ENCODE data around the gene ODC1.
"Not testable (repeated sequence)": the region's sequence is repeated elsewhere in the genome, so short reads cannot be mapped to it uniquely, and the experiment has no call there.

ODC1 gene

DNA sequence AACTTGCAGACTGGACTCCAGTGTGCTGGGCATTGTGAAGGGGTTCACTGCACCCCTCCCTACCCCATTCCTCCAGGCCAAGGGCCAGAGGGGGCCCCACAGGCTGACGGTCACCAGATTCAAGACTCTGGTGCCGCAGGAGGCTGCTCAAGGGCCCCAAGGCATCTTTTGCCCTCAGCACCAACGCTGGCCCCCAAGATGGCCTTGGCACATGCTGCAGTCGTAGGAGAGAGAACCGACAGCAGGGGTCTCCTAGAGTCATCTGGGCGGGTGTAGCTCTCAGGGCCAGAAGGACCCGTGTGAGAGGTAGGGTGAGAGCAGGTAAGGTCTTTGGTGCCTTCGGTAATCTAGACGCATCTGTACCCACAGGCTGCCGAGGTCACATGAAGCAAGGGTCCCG lies 18.7 kb upstream of the ODC1 start:
- Histone ChIP-seq H3K9me3 (ENCODE audit: control insufficient read depth, insufficient read depth, low read depth, low read length) (no peaks in the 10 kb centered on the region), H3K27me3 (ENCODE audit: control insufficient read depth, insufficient read depth, low read length) (no peaks in the 10 kb centered on the region), H3K36me3 (ENCODE audit: control insufficient read depth, insufficient read depth, low read length) (no peaks in the 10 kb centered on the region), H3K27ac (ENCODE audit: low read depth, low read length) (no peak overlapping the region), H3K9ac (ENCODE audit: low read length) (no peak overlapping the region), H3K4me3 (ENCODE audit: low read depth, low read length) (no peak overlapping the region), H3K4me1 (ENCODE audit: control insufficient read depth, insufficient read depth, low read length) (peaks cover 6% of the 10 kb centered on the region)

GRCh38 chr2:10465910-10466309 lies 17.8 kb upstream of the ODC1 start:
- no peak overlapping the region for H3K27ac ChIP-seq (ENCODE audit: low read depth, low read length)
- H3K27me3 ChIP-seq (ENCODE audit: control insufficient read depth, insufficient read depth, low read length) = no peaks in the 10 kb centered on the region
- H3K4me1 ChIP-seq (ENCODE audit: control insufficient read depth, insufficient read depth, low read length) = peaks cover 6% of the 10 kb centered on the region

GRCh38 chr2:10462178-10463083 lies 14.3 kb upstream of the ODC1 start:
- no peaks in the 10 kb centered on the region for H3K27me3 ChIP-seq (ENCODE audit: control insufficient read depth, insufficient read depth, low read length)
- H3K9me3 ChIP-seq (ENCODE audit: control insufficient read depth, insufficient read depth, low read depth, low read length) = no peaks in the 10 kb centered on the region
- H3K4me1 ChIP-seq (ENCODE audit: control insufficient read depth, insufficient read depth, low read length) = no peaks in the 10 kb centered on the region
- no peaks in the 10 kb centered on the region for H3K36me3 ChIP-seq (ENCODE audit: control insufficient read depth, insufficient read depth, low read length)
- H3K27ac ChIP-seq (ENCODE audit: low read depth, low read length) = no peak overlapping the region
- H3K9ac ChIP-seq (ENCODE audit: low read length) = no peak overlapping the region
- no peak overlapping the region for H3K4me3 ChIP-seq (ENCODE audit: low read depth, low read length)

More at GRCh38 chr2:10465910-10466309, 17.8 kb upstream of the ODC1 start:
- H3K9me3 ChIP-seq (ENCODE audit: control insufficient read depth, insufficient read depth, low read depth, low read length) = no peaks in the 10 kb centered on the region
- no peak overlapping the region for H3K4me3 ChIP-seq (ENCODE audit: low read depth, low read length)
- no peak overlapping the region for H3K9ac ChIP-seq (ENCODE audit: low read length)
- H3K36me3 ChIP-seq (ENCODE audit: control insufficient read depth, insufficient read depth, low read length) = no peaks in the 10 kb centered on the region

- H3K36me3 ChIP-seq (ENCODE audit: control insufficient read depth, insufficient read depth, low read length) = no peaks in the 10 kb centered on the region
- H3K27ac ChIP-seq (ENCODE audit: low read depth, low read length) = no peak overlapping the region
- H3K27me3 ChIP-seq (ENCODE audit: control insufficient read depth, insufficient read depth, low read length) = no peaks in the 10 kb centered on the region
- no peaks in the 10 kb centered on the region for H3K4me1 ChIP-seq (ENCODE audit: control insufficient read depth, insufficient read depth, low read length)
- no peak overlapping the region for H3K4me3 ChIP-seq (ENCODE audit: low read depth, low read length)
- no peaks in the 10 kb centered on the region for H3K9me3 ChIP-seq (ENCODE audit: control insufficient read depth, insufficient read depth, low read depth, low read length)
- no peak overlapping the region for H3K9ac ChIP-seq (ENCODE audit: low read length)
These were observed 12.3 kb upstream of the ODC1 start for GRCh38 chr2:10460366-10460796.

DNA sequence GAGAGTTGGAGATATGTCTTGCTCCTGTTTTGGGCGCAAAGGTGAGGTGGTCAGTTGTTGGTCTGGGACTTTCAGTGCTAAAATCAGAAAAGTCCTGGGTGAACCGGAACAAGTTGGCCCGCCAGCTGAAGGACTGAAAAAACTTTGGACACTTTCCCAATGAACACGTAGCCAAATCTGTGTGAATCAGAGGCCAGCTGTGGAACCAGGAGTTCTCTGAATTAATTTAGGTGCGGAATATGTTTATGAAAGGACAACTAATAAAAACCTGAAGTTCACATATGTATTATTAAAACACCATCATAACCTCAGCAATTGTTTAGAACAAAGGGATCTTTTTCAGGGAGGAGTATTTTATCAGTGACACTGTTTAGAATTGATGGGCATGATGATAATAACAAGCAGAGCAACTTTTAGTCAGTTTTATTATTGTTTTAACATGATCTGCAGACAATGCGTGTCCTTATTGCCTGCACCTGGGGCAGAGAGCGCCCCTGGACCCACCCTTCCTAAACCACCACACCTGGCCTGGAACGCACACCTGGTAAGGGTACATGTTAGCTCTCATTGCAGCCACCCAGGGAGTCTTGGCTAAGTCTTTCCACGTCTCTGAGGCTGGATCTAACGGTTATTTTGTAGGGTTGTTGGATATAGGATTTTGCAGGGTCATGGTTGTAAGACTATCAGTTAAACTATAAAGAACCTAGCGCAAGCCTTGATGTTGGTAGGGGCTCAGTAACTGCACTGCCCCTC lies 9.9 kb upstream of the ODC1 start:
- Histone ChIP-seq H3K36me3 (ENCODE audit: control insufficient read depth, insufficient read depth, low read length) (no peaks in the 10 kb centered on the region), H3K9ac (ENCODE audit: low read length) (no peak overlapping the region), H3K27ac (ENCODE audit: low read depth, low read length) (no peak overlapping the region), H3K27me3 (ENCODE audit: control insufficient read depth, insufficient read depth, low read length) (no peaks in the 10 kb centered on the region), H3K9me3 (ENCODE audit: control insufficient read depth, insufficient read depth, low read depth, low read length) (no peaks in the 10 kb centered on the region), H3K4me1 (ENCODE audit: control insufficient read depth, insufficient read depth, low read length) (no peaks in the 10 kb centered on the region), H3K4me3 (ENCODE audit: low read depth, low read length) (no peak overlapping the region)

DNA sequence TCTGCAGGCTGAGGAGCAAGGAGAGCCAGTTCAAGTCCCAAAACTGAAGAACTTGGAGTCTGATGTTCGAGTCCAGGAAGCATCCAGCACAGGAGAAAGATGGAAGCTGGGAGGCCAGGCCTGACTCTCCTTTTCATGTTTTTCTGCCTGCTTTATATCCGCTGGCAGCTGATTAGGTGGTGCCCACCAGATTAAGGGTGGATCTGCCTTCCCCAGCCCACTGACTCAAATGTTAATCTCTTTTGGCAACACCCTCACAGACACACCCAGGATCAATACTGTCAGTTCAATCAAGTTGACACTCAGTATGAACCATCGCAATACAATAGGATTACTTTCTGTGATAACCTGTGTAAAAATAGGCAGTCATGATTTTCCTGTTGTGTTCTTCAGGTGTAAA lies 9.1 kb upstream of the ODC1 start:
- H3K27ac ChIP-seq (ENCODE audit: low read depth, low read length); H3K27me3 ChIP-seq (ENCODE audit: control insufficient read depth, insufficient read depth, low read length); H3K9me3 ChIP-seq (ENCODE audit: control insufficient read depth, insufficient read depth, low read depth, low read length); H3K4me3 ChIP-seq (ENCODE audit: low read depth, low read length); H3K4me1 ChIP-seq (ENCODE audit: control insufficient read depth, insufficient read depth, low read length); H3K36me3 ChIP-seq (ENCODE audit: control insufficient read depth, insufficient read depth, low read length); H3K9ac ChIP-seq (ENCODE audit: low read length): not testable (repeated sequence)

- Histone ChIP-seq H3K27ac (ENCODE audit: low read depth, low read length) (no peak overlapping the region), H3K4me3 (ENCODE audit: low read depth, low read length) (no peak overlapping the region), H3K9ac (ENCODE audit: low read length) (no peak overlapping the region)
These were observed 6.4 kb upstream of the ODC1 start for GRCh38 chr2:10454505-10454904.

DNA sequence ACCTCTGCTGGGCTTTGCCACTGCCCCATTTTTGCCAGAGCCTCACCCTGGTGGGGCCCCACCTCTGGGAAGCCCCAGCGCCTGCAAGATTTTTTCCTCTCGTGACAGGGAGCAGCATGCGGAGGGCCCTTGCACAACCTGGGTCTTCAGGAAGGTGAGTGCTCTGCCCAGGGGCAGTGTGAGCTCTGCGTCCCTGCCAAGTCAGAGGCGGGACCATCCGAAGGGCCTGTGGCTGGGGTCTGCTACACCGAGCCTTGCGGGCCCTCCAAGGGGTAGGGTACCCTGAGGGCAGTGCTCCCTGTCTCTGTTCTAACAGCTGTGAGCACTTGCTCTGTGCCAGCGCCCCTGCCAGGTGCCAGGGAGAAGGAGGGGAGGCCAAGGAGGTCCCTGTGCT lies 5.8 kb upstream of the ODC1 start:
- no peak overlapping the region for H3K27ac ChIP-seq (ENCODE audit: low read depth, low read length)
- no peak overlapping the region for H3K9ac ChIP-seq (ENCODE audit: low read length)
- H3K4me3 ChIP-seq (ENCODE audit: low read depth, low read length) = no peak overlapping the region
- H3K27me3 ChIP-seq (ENCODE audit: control insufficient read depth, insufficient read depth, low read length) = 0 out of 2 replicates have a peak, but pooled peaks cover 8% of the 10 kb centered on the region
- peaks cover 11% of the 10 kb centered on the region for H3K4me1 ChIP-seq (ENCODE audit: control insufficient read depth, insufficient read depth, low read length)
- H3K36me3 ChIP-seq (ENCODE audit: control insufficient read depth, insufficient read depth, low read length) = no peaks in the 10 kb centered on the region
- H3K9me3 ChIP-seq (ENCODE audit: control insufficient read depth, insufficient read depth, low read depth, low read length) = no peaks in the 10 kb centered on the region

More at GRCh38 chr2:10454505-10454904, 6.4 kb upstream of the ODC1 start:
- Histone ChIP-seq H3K9me3 (ENCODE audit: control insufficient read depth, insufficient read depth, low read depth, low read length) (no peaks in the 10 kb centered on the region), H3K27me3 (ENCODE audit: control insufficient read depth, insufficient read depth, low read length) (0 out of 2 replicates have a peak, but pooled peaks cover 5% of the 10 kb centered on the region), H3K36me3 (ENCODE audit: control insufficient read depth, insufficient read depth, low read length) (no peaks in the 10 kb centered on the region), H3K4me1 (ENCODE audit: control insufficient read depth, insufficient read depth, low read length) (peaks cover 11% of the 10 kb centered on the region)

DNA sequence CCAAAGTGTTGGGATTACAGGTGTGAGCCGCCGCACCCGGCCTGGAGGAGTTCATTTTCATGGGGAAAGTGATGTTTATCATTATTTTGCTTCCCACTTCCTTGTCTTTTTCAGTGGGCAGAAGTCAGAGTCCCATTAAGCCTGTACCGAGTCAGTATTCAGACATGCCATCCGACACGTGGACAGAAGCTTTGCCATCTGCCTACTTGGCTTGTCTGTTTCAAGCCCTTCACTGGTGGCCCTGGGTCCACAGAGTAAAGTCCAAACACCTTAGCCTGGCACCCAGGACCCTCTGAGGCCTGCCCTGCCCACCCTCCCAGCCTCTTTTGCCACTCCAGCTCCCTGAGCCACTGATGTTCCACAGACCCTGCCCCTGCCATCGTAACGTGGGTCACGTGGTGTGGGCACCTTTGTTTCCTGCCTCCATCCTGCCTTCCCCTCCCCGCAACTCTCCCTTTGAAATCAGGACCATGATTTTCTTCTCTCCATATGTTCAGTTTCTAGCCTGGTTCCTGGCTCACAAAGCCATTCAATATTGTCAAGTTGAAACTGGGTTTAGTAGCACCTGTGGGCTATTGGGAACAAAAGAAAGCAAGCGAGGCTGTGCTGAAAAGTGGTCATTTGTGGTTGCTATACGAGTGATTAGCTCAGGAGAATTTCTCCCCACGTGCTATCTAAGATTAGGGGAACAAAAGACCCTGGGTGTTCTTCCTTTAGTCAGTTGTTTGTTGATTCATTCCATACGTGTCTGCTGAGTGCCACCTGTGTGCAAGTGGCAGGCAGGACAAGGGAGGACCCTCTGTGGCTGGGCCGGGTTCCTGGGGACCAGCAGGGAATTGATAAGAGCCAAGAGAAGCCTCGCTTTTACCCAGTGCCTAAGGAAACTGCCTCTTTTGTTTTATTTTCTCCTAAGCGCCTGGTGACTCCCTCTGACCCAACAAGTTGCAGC lies 5.1 kb upstream of the ODC1 start:
- no peaks in the 10 kb centered on the region for H3K9me3 ChIP-seq (ENCODE audit: control insufficient read depth, insufficient read depth, low read depth, low read length)
- H3K4me1 ChIP-seq (ENCODE audit: control insufficient read depth, insufficient read depth, low read length) = peaks cover 14% of the 10 kb centered on the region
- no peaks in the 10 kb centered on the region for H3K36me3 ChIP-seq (ENCODE audit: control insufficient read depth, insufficient read depth, low read length)
- H3K27ac ChIP-seq (ENCODE audit: low read depth, low read length) = no peak overlapping the region
- H3K4me3 ChIP-seq (ENCODE audit: low read depth, low read length) = no peak overlapping the region
- 0 out of 2 replicates have a peak, but pooled peaks cover 9% of the 10 kb centered on the region for H3K27me3 ChIP-seq (ENCODE audit: control insufficient read depth, insufficient read depth, low read length)
- H3K9ac ChIP-seq (ENCODE audit: low read length) = no peak overlapping the region

- Histone ChIP-seq H3K36me3 (ENCODE audit: control insufficient read depth, insufficient read depth, low read length) (no peaks in the 10 kb centered on the region), H3K4me1 (ENCODE audit: control insufficient read depth, insufficient read depth, low read length) (peaks cover 14% of the 10 kb centered on the region), H3K27me3 (ENCODE audit: control insufficient read depth, insufficient read depth, low read length) (peaks cover 13% of the 10 kb centered on the region), H3K9ac (ENCODE audit: low read length) (no peak overlapping the region), H3K4me3 (ENCODE audit: low read depth, low read length) (no peak overlapping the region), H3K9me3 (ENCODE audit: control insufficient read depth, insufficient read depth, low read depth, low read length) (no peaks in the 10 kb centered on the region), H3K27ac (ENCODE audit: low read depth, low read length) (no peak overlapping the region)
These were observed 4.2 kb upstream of the ODC1 start for GRCh38 chr2:10452312-10452711.
